Activated naive CD4-positive, alpha-beta T cell treated with anti-CD3 and anti-CD28 coated beads, Interleukin-2, amount 50 U/mL, for 24 hours (primary cell): ENCODE data around the gene TDRD1.
A peak's percentile ranks its signal among the peaks of the same experiment; 100 is the strongest.

Source experiments
- H3K27ac Mint-ChIP-seq: one replicate; pipeline ENCODE4 v1.8.0; 2021; ENCODE audit warnings: mild to moderate bottlenecking, mixed read lengths
- H3K27me3 Mint-ChIP-seq: one replicate; pipeline ENCODE4 v1.8.0; 2021; ENCODE audit warnings: mixed read lengths
- H3K36me3 Mint-ChIP-seq: one replicate; pipeline ENCODE4 v1.8.0; 2021; ENCODE audit warnings: mixed read lengths
- H3K4me1 Mint-ChIP-seq: one replicate; pipeline ENCODE4 v1.8.0; 2021; ENCODE audit warnings: mixed read lengths
- H3K4me3 Mint-ChIP-seq: one replicate; pipeline ENCODE4 v1.8.0; 2021; ENCODE audit warnings: mild to moderate bottlenecking, mixed read lengths
- H3K9me3 Mint-ChIP-seq: one replicate; pipeline ENCODE4 v1.8.0; 2021; ENCODE audit warnings: mixed read lengths

The TDRD1 gene

DNA sequence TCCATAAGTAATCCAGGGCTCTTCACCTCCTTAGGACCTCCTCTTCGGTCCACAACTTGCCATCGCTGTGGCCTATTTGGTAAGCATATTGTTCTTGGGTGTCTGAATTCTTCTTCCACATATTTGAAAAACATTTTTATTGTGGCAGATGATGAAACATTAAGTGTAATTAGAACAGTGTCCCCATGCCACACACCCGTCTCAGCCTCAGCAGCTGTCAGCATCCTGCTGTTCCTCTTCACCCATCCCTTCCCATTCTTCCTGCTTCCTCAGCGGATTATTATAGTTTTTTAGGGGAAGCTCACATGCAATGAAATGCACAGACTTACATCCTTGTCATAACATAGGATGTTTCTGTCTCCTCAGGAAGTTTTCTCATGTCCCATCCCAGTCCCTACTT is 20.1 kb downstream of the TDRD1 start:
- Mint-ChIP-seq H3K27me3 (peaks cover 17% of the 10 kb centered on the region), H3K27ac (no peak overlapping the region)

GRCh38 chr10:114202812-114203211 is 23.7 kb downstream of the TDRD1 start:
- no peaks in the 10 kb centered on the region for H3K4me1 Mint-ChIP-seq
- no peak overlapping the region for H3K4me3 Mint-ChIP-seq
- no peaks in the 10 kb centered on the region for H3K36me3 Mint-ChIP-seq
- H3K27me3 Mint-ChIP-seq = peaks cover 9% of the 10 kb centered on the region
- no peaks in the 10 kb centered on the region for H3K9me3 Mint-ChIP-seq
- no peak overlapping the region for H3K27ac Mint-ChIP-seq

More for the DNA sequence above, 20.1 kb downstream of the TDRD1 start:
- Mint-ChIP-seq H3K36me3 (no peaks in the 10 kb centered on the region), H3K9me3 (no peaks in the 10 kb centered on the region), H3K4me3 (no peak overlapping the region), H3K4me1 (no peaks in the 10 kb centered on the region)

DNA sequence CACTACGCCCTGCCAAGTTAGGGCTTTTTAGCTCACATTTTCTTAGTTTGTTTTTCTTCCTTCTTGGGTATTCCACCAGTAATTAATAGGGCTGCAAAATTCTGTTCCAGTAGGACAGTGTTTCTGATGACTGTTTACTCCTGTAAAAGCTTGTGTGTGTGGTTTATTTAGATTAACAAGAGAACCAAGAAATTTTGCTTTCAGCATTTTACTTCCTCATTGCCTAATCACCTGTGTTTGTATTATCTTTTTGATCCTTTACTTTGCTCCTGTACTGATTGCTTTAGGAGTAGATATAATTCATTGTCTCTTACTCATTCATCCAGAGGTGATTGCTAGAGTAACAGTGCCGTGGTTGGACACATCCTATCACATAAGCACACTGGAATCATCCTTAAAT is 27.7 kb downstream of the TDRD1 start:
- Mint-ChIP-seq H3K4me1 (no peaks in the 10 kb centered on the region), H3K36me3 (no peaks in the 10 kb centered on the region), H3K27ac (no peak overlapping the region), H3K9me3 (no peaks in the 10 kb centered on the region), H3K4me3 (no peak overlapping the region), H3K27me3 (peaks cover 7% of the 10 kb centered on the region)

DNA sequence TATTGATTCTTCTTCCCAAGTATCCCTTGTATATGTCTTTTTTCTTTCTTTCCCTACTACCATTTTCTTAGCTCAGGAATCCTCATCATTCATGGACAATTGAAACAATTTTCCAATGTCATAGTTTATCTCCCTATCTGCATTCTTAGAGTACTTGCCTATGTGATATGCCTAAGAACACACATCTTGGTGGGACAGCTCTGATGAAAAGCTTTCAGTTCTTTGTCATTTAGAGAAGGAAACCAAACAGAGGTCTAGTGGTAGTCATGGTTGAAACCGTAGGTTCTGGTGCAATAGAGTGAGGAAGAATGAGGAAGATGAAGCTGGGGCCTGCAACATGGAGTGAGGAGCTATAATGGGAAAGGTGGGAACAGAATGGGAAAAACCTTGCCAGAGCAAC is 28.2 kb downstream of the TDRD1 start:
- H3K36me3 Mint-ChIP-seq = no peaks in the 10 kb centered on the region
- H3K4me1 Mint-ChIP-seq = no peaks in the 10 kb centered on the region
- H3K27ac Mint-ChIP-seq = no peak overlapping the region
- no peaks in the 10 kb centered on the region for H3K9me3 Mint-ChIP-seq
- H3K4me3 Mint-ChIP-seq = no peak overlapping the region
- peaks cover 7% of the 10 kb centered on the region for H3K27me3 Mint-ChIP-seq

GRCh38 chr10:114208351-114208750 is 29.2 kb downstream of the TDRD1 start:
- Mint-ChIP-seq H3K9me3 (no peaks in the 10 kb centered on the region), H3K27me3 (peaks cover 7% of the 10 kb centered on the region), H3K27ac (no peak overlapping the region), H3K4me3 (no peak overlapping the region), H3K36me3 (no peaks in the 10 kb centered on the region), H3K4me1 (no peaks in the 10 kb centered on the region)

GRCh38 chr10:114212153-114212552 is 33.0 kb downstream of the TDRD1 start:
- no peaks in the 10 kb centered on the region for H3K4me1 Mint-ChIP-seq
- peaks cover 1% of the 10 kb centered on the region for H3K27me3 Mint-ChIP-seq
- H3K27ac Mint-ChIP-seq = no peak overlapping the region
- H3K4me3 Mint-ChIP-seq = no peak overlapping the region
- H3K36me3 Mint-ChIP-seq = no peaks in the 10 kb centered on the region
- H3K9me3 Mint-ChIP-seq = no peaks in the 10 kb centered on the region

GRCh38 chr10:114215033-114215432 is 35.9 kb downstream of the TDRD1 start:
- Mint-ChIP-seq H3K27ac (no peak overlapping the region), H3K36me3 (no peaks in the 10 kb centered on the region), H3K9me3 (no peaks in the 10 kb centered on the region), H3K27me3 (peaks cover 1% of the 10 kb centered on the region), H3K4me3 (no peak overlapping the region), H3K4me1 (no peaks in the 10 kb centered on the region)

DNA sequence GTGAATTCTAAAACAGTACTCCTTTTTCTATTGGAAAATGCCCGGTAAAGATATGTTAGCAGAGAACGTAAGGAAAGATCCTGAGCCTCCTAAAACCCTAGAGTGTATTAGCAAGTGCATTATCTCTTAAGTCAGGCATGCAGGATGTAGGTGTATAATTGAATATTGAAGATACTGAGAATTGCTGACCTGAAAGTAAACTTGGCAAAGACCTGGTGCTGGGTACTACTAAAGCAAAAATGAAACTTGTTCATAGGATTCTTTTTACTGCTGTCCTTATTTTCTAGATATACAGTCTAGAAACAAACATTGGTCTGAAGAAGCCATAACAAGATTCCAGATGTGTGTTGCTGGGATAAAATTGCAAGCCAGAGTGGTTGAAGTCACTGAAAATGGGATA is 41.1 kb downstream of the TDRD1 start:
- Mint-ChIP-seq H3K4me3 (no peak overlapping the region), H3K9me3 (no peaks in the 10 kb centered on the region), H3K36me3 (no peaks in the 10 kb centered on the region), H3K27me3 (peaks cover 6% of the 10 kb centered on the region), H3K27ac (no peak overlapping the region), H3K4me1 (no peaks in the 10 kb centered on the region)

- H3K27me3 Mint-ChIP-seq = peaks cover 6% of the 10 kb centered on the region
- no peaks in the 10 kb centered on the region for H3K9me3 Mint-ChIP-seq
- no peaks in the 10 kb centered on the region for H3K4me1 Mint-ChIP-seq
- no peak overlapping the region for H3K27ac Mint-ChIP-seq
- H3K4me3 Mint-ChIP-seq = no peak overlapping the region
- no peaks in the 10 kb centered on the region for H3K36me3 Mint-ChIP-seq
These were observed 42.1 kb downstream of the TDRD1 start for GRCh38 chr10:114221235-114221634.

DNA sequence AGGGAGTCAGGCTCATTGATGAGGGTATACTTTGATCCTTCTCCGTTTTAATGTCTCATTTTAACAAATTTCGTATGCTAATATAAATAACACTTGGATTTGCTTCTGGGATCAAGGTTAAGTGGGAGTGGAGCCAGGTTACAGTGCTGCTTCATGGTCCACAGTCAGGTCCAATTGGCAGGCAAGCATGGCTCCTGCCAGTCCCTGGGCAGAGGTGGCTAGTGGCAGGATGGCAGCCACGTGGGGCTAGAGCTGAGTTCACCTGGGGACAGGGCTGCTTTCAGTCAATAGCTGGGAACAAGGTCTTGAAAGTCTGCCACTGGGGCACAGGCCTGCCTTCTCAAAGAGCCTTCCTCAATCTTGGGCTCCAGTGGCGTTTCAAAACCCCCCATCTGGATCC is 43.9 kb downstream of the TDRD1 start:
- H3K4me1 Mint-ChIP-seq = no peaks in the 10 kb centered on the region
- no peaks in the 10 kb centered on the region for H3K9me3 Mint-ChIP-seq
- peaks cover 9% of the 10 kb centered on the region for H3K27me3 Mint-ChIP-seq
- no peaks in the 10 kb centered on the region for H3K36me3 Mint-ChIP-seq
- H3K4me3 Mint-ChIP-seq = no peak overlapping the region
- no peak overlapping the region for H3K27ac Mint-ChIP-seq

GRCh38 chr10:114228156-114228555 is 49.0 kb downstream of the TDRD1 start:
- no peaks in the 10 kb centered on the region for H3K4me1 Mint-ChIP-seq
- H3K27ac Mint-ChIP-seq = no peak overlapping the region
- H3K4me3 Mint-ChIP-seq = no peak overlapping the region
- peaks cover 13% of the 10 kb centered on the region for H3K27me3 Mint-ChIP-seq
- no peaks in the 10 kb centered on the region for H3K36me3 Mint-ChIP-seq
- no peaks in the 10 kb centered on the region for H3K9me3 Mint-ChIP-seq

DNA sequence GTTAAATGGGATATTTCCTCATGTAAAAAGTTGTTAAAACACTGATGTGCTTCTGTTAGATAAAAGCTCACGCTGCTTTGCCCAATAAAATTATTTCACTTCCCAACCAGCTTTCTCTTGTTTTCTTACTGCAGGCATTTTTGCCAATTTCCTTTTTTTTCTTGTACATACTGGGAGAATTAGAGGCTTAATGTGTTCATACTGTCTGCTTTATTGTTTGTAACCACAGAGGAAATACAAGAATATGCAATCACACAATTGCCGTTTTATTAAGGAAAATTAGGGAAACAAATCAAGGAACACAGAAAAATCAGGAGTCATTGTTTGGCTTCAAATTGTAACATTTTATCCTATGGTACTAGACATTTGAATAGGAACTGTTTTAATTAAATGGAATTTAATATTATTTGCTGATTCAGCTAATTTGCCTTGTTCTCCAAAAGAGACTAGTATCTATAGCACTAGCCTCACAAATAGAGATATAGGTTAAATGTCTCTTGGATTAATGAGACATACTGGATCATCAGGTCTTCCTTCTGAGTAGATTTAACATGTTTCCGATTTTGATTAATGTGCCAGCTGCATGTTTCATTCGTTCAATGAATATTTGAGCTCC is 53.5 kb downstream of the TDRD1 start:
- peaks cover 24% of the 10 kb centered on the region for H3K27me3 Mint-ChIP-seq
- H3K4me1 Mint-ChIP-seq = no peaks in the 10 kb centered on the region
- no peaks in the 10 kb centered on the region for H3K36me3 Mint-ChIP-seq
- no peak overlapping the region for H3K27ac Mint-ChIP-seq
- H3K9me3 Mint-ChIP-seq = no peaks in the 10 kb centered on the region
- no peak overlapping the region for H3K4me3 Mint-ChIP-seq

DNA sequence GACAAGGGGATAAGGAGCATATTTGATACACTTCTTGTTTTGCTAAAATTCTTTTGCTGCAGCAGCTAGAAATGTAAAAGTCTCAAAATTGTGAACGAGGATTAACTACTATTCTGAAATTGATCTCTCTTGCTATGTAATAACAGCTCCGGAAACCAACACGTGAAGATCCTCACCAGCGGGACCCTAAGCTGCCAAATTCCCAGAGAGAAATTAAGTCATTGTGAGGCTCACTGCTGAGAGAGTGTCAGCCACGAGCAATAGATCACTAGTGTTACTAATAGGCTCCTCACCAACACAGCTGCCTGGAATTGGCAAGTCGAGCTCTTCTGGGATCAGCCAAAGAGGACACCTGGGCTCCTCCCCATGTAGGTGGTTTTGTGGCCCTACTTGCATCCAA is 54.3 kb downstream of the TDRD1 start:
- no peaks in the 10 kb centered on the region for H3K4me1 Mint-ChIP-seq
- no peak overlapping the region for H3K27ac Mint-ChIP-seq
- no peaks in the 10 kb centered on the region for H3K36me3 Mint-ChIP-seq
- peaks cover 26% of the 10 kb centered on the region for H3K27me3 Mint-ChIP-seq
- H3K9me3 Mint-ChIP-seq = no peaks in the 10 kb centered on the region
- H3K4me3 Mint-ChIP-seq = no peak overlapping the region

- Mint-ChIP-seq H3K27ac (no peak overlapping the region), H3K4me3 (no peak overlapping the region), H3K4me1 (no peaks in the 10 kb centered on the region), H3K36me3 (no peaks in the 10 kb centered on the region), H3K27me3 (peaks cover 30% of the 10 kb centered on the region), H3K9me3 (no peaks in the 10 kb centered on the region)
These were observed 55.0 kb downstream of the TDRD1 start for GRCh38 chr10:114234132-114234531.

DNA sequence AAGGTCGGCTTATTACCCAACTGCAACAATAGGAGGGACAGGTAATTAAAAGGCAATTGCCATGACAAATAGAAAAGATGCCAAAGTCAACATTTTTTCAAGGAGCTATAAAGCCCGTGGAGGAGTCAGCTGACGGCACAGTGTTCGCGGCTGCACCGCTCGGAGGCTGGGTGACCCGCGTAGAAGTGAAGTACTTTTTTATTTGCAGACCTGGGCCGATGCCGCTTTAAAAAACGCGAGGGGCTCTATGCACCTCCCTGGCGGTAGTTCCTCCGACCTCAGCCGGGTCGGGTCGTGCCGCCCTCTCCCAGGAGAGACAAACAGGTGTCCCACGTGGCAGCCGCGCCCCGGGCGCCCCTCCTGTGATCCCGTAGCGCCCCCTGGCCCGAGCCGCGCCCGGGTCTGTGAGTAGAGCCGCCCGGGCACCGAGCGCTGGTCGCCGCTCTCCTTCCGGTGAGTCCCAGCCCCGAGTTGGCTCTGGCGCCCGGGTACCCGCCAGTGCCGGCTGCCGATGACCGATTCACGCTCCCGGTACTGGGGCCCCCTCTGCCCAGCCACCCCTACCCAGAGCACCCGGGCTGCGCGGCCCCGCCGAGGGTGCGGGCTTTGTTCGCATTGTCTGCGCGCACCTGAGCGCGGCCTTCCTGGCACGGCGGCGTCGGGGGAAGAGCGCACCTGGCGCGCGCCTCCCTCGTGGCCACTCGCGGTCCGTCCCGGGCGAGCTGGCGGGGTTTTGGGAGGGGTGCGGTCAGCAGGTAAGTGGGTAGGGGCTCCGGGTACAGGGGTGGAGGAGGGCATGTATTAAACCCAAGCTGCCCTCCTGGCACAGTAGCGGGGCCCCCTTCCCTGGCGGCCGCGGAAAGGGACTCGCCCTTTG is 60.2 kb downstream of the TDRD1 start, which contains the start of gene VWA2:
Gene VWA2 (plus strand): TSS at position 138 of the 877 bp plus-strand sequence. CDS start 9,460 bp downstream, outside the sequence.
- no peaks in the 10 kb centered on the region for H3K36me3 Mint-ChIP-seq
- H3K4me3 Mint-ChIP-seq = peak within 1 kb of the TSS; percentile 49
- H3K27me3 Mint-ChIP-seq = peaks cover 38% of the 10 kb centered on the region
- no peak within 1 kb of the TSS for H3K27ac Mint-ChIP-seq
- H3K4me1 Mint-ChIP-seq = no peaks in the 10 kb centered on the region
- H3K9me3 Mint-ChIP-seq = no peaks in the 10 kb centered on the region

DNA sequence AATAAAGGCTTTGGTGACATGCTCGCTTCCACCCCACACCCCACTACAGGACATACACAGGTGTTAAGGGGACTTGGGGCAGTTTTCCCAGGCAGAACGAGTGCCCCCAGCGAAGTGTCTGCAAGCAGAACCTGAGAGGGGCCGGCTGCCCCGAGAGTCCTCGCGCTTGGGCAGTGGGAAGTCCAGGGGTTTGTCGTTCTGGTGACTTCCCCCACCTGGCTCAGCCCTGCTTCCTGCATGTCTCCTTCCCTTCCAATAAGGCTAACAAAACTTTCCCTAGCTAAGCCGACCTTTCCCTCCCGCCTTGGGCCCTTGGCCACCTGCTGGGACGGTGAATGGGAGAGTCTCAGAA is 60.8 kb downstream of the TDRD1 start:
- H3K36me3 Mint-ChIP-seq = no peaks in the 10 kb centered on the region
- peak overlapping the region; percentile 30 for H3K4me3 Mint-ChIP-seq
- H3K4me1 Mint-ChIP-seq = no peaks in the 10 kb centered on the region
- peaks cover 35% of the 10 kb centered on the region for H3K27me3 Mint-ChIP-seq
- no peaks in the 10 kb centered on the region for H3K9me3 Mint-ChIP-seq
- H3K27ac Mint-ChIP-seq = no peak overlapping the region
